GM18907 (cell line): ENCODE measurements around the gene GAS5.
"Not testable (repeated sequence)": the region's sequence is repeated elsewhere in the genome, so short reads cannot be mapped to it uniquely, and the experiment has no call there.

Source experiments
- ATAC-seq: cut with Tn5 transposase; IDR thresholded peaks from one replicate; pipeline ENCODE4 v1.9.1; 2021; ENCODE audit warnings: mild to moderate bottlenecking, moderate library complexity; ENCODE audit not compliant: unreplicated experiment

Gene GAS5

GRCh38 chr1:173870252-173871075, 2.7 kb upstream of the GAS5 start:
- ATAC-seq: no peak

- no peak for ATAC-seq
These were observed 1.2 kb upstream of the GAS5 start for GRCh38 chr1:173869021-173869359.

GRCh38 chr1:173868266-173869020, 654 bp upstream of the GAS5 start, which contains the start of gene ZBTB37:
ZBTB37 (plus strand) TSS chr1:173868380; CDS start chr1:173870226, 1,846 bp downstream.
- peak; percentile 67 for ATAC-seq

DNA sequence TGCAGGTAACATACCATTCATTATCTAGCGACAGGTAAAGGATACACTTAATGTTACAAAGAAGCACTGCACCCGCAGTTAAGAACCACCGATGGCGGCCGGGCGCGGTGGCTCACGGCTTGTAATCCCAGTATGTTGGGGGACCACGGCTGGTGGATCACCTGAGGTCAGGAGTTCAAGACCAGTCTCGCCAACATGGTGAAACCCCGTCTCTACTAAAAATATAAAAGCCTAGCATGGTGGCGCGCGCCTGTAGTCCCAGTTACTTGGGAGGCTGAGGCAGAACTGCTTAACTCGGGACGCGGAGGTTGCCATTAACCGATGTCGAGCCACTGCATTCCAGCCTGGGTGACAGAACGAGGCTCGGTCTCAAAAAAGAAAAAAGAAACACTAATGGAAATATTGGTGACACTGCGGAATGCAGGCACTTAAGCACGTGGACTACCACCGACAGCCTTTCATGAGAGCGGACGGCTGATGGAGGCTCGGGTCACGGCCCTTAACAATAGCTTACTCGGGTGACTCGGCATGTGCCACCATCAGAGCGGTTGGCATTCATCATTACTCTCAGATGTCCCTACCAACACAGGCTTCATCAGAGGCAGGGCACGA, 542 bp downstream of the GAS5 start:
- ATAC-seq: no peak

GRCh38 chr1:173866413-173867115, 1.2 kb downstream of the GAS5 start:
- ATAC-seq: no peak

GRCh38 chr1:173865468-173866164, 2.2 kb downstream of the GAS5 start:
- ATAC-seq: no peak

DNA sequence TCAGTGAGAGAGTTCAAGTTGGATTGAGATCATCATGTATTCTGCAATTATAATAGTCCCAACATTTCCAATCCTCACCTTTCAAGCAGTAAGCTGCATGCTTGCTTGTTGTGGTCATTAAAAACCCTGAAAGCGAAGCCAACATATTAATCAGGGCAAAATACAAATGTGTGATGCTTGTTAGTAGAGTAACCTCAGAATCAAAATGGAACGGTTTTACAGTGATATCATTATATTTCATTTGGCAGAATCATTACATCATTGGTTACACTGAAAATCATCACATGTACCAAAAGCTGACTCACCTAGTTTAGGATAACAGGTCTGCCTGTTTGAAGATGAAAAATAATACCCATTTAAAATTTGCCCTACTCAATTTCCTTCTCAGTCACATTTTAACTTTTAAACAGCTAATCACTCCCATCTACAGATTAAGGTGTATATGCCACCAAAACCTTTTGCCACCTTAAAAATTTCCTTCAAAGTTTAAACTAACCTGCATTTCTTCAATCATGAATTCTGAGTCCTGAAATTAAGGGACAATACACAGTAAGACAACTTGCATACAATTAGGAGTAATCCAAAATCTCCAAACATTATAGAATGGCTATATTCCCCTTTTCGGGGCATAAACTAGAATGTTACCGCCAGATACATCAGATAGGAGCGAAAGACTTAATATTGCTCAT, 3.5 kb downstream of the GAS5 start:
- no peak for ATAC-seq

GRCh38 chr1:173863224-173864161, 4.3 kb downstream of the GAS5 start:
- no peak for ATAC-seq

GRCh38 chr1:173862769-173863223, 5.0 kb downstream of the GAS5 start:
- no peak for ATAC-seq

GRCh38 chr1:173862146-173862768, 5.5 kb downstream of the GAS5 start:
- ATAC-seq: not testable (repeated sequence)

GRCh38 chr1:173861731-173862145, 6.1 kb downstream of the GAS5 start:
- no peak for ATAC-seq

DNA sequence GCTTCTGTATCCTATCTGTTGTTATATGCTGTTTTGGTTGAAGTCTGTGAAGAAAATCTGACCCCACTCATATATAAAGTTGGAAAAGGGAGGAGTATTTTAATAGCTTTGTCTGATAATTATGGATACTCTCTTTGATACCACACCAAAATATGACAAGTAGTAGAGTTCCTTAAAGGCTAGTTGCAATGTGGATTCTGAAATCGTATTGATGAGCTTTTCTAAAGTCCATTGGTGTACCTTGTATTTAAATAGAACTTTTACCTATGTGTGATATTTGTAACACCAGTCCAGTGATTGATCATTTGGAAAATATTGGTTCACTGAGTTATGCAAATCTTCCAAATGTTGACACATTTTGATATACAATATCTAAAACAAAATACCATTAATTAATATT, 7.7 kb downstream of the GAS5 start:
- ATAC-seq: no peak

- not testable (repeated sequence) for ATAC-seq
These were observed 8.2 kb downstream of the GAS5 start for GRCh38 chr1:173859547-173859946.

- ATAC-seq: no peak
These were observed 10.3 kb downstream of the GAS5 start for GRCh38 chr1:173857363-173857917.

GRCh38 chr1:173856903-173857302, 10.9 kb downstream of the GAS5 start:
- ATAC-seq: no peak

DNA sequence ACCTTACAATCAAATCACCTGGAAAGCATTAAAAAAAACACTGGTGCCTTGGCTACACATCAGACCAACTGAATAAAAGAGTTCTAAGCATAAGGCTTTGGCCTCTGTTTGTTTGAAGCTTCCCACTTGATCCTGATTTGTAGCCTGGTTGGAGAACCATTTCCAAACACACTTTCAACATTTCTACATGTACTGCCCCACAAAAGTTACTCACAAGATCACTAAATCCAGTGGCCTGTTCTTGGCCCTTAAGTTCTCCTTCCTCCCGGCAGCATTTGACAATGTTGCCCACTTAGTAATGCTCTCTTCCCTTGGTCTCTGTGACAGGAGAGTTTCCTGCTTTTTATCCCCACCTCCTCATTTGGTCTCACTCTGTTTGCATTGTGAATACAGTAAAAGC, 11.8 kb downstream of the GAS5 start:
- no peak for ATAC-seq

DNA sequence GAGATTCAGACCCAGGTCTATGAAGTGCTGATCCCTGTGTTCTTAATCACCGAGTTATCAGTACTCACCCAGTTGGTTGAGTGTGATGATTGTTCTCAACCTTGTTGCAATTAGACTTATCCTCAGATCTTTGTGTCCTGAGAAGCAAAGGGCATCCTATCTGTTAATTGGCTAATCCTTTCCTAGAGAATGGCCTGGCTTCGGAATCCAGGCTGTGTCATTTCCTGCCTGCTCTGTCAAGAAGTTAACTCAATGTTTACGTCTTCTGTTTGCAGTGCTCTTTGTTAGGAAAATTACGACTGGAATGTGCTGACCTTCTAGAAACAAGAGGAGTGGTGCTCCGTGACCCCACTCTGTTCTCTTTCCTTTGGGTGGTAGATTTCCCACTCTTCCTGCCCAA, 14.7 kb downstream of the GAS5 start:
- ATAC-seq: no peak

DNA sequence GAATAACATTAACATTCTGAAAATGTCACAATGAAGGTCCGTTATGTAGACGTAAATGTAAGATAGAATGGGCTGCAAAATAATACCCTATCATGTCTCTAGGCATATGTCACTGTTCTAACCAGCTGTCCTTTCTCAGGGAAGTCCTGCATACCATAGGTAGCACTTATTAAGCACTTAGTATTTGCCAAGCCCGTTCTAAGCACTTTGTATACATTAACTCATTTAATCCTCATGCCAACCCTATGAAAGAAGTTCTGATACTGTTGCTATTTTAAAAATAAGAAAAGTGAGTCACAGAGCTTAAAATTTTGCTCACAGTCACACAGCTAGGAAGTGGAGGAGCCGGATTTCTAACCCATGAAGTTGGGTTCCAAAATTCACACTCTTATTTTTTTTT, 15.7 kb downstream of the GAS5 start:
- ATAC-seq: no peak
